Peyer's patch (tissue), 4 donors: ENCODE results near the gene SH3BP1.

ENCODE experiments used
- POLR2A ChIP-seq, 2 donors: fragments of 450-650 bp; IDR thresholded peaks; one replicate each; pipeline ENCODE4 v1.5.1; 2017; ENCODE audit warnings: antibody characterized with exemption in 2 of 2, mild to moderate bottlenecking in 2 of 2, moderate library complexity in 2 of 2
- TF ChIP-seq, protein P1 (sequence below), 6 experiments: fragments of 450-650 bp in 4 of 6; fragments of 200-600 bp in 2 of 6; sonication (generic) in 1 of 6; IDR thresholded peaks; one replicate each; pipeline ENCODE4 v1.5.1; 2017 to 2019; ENCODE audit warnings: antibody characterized with exemption in 6 of 6, mild to moderate bottlenecking in 3 of 6, moderate library complexity in 1 of 6

DNA sequence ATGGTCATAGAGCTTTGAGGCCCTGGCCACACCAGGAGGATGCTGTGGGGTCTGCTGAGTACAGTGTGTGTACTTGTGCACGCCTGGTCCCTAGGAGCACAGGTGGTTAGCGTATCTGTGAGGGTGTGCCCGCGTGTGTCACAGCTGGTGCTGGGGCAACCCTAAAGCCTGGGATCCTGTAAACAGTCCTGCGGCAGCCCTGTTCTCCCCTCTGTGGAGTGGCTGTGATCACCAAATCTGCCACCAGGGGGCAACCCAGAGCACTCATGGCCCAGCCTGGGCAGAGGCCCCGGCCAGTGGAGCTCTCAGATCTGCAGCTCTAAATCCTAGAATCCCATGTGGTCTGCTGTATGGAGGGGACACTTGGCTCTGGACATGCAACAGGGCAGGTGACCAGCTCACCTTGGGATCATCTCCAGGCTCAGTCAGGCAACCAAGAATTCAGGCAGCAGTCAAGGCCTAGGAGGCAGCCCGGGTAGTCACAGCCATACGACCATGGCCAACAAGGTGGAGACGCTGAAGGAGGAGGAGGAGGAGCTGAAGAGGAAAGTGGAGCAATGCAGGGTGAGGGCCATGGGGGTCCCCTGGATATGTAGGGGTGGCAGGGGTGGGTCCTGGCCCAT, 3.9 kb downstream of the SH3BP1 start:
- TF ChIP-seq POLR2A (IDR thresholded peaks at IDR 0.05), result no peak
- TF ChIP-seq, protein P1, sequence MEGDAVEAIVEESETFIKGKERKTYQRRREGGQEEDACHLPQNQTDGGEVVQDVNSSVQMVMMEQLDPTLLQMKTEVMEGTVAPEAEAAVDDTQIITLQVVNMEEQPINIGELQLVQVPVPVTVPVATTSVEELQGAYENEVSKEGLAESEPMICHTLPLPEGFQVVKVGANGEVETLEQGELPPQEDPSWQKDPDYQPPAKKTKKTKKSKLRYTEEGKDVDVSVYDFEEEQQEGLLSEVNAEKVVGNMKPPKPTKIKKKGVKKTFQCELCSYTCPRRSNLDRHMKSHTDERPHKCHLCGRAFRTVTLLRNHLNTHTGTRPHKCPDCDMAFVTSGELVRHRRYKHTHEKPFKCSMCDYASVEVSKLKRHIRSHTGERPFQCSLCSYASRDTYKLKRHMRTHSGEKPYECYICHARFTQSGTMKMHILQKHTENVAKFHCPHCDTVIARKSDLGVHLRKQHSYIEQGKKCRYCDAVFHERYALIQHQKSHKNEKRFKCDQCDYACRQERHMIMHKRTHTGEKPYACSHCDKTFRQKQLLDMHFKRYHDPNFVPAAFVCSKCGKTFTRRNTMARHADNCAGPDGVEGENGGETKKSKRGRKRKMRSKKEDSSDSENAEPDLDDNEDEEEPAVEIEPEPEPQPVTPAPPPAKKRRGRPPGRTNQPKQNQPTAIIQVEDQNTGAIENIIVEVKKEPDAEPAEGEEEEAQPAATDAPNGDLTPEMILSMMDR (IDR thresholded peaks at IDR 0.05), result peak; percentile 93 to 97 (median 94)
